H1 (cell line): ENCODE data around the gene RNF20. TPM values are rescaled to one million over a fixed set of nuclear protein-coding genes. Genes with fewer than 3 reads are reported as not detected.

ENCODE experiments used
- CTCF ChIA-PET: fragments of 300-600 bp; sonication (Branson Sonifier 250); formaldehyde crosslinking; loops from one replicate; lab custom pipeline; 2021; ENCODE audit not compliant: partially characterized antibody; lab: Charles Lee
- POLR2A ChIA-PET: fragments of 300-600 bp; sonication (Branson Sonifier 250); formaldehyde crosslinking; loops from one replicate; lab custom pipeline; 2021; ENCODE audit warnings: inconsistent platforms; ENCODE audit not compliant: partially characterized antibody; lab: Charles Lee
- DNase-seq, 2 experiments: peaks; one replicate each; pipeline versions ENCODE4 v3.0.0 to v3.0.0-alpha.2; 2010 to 2022; ENCODE audit warnings: low spot score in 2 of 2, low read depth in 1 of 2, mixed read lengths in 1 of 2
- FAIRE-seq: peaks from 2 replicates; lab custom pipeline; 2011; peaks lifted over from hg19 to GRCh38; lab: Jason Lieb, UNC
- H2AFZ ChIP-seq: 2 replicates; pipeline ENCODE4 v1.8.1; 2012; ENCODE audit warnings: low read length, inconsistent platforms
- H2AK5ac ChIP-seq: 2 replicates; pipeline ENCODE4 v1.6.1; 2013; ENCODE audit warnings: low read depth, low read length
- H2BK120ac ChIP-seq: replicated peaks from 2 replicates; pipeline ENCODE3; 2013; ENCODE audit warnings: low read depth, low read length, inconsistent platforms
- H2BK12ac ChIP-seq: 2 replicates; pipeline ENCODE4 v1.6.1; 2013; ENCODE audit warnings: low read depth, low read length
- H2BK15ac ChIP-seq: 2 replicates; pipeline ENCODE4 v1.6.1; 2013; ENCODE audit warnings: low read length
- H2BK20ac ChIP-seq: 2 replicates; pipeline ENCODE4 v1.6.1; 2013; ENCODE audit warnings: low read length
- H2BK5ac ChIP-seq: 2 replicates; pipeline ENCODE4 v1.6.1; 2013; ENCODE audit warnings: low read depth, low read length
- H3K14ac ChIP-seq: 2 replicates; pipeline ENCODE4 v1.6.1; 2013; ENCODE audit warnings: inconsistent platforms; ENCODE audit not compliant: insufficient read length
- H3K18ac ChIP-seq: 2 replicates; pipeline ENCODE4 v1.6.1; 2013; ENCODE audit warnings: low read length; ENCODE audit errors: extremely low read depth
- H3K23ac ChIP-seq: 2 replicates; pipeline ENCODE4 v1.6.1; 2013; ENCODE audit warnings: inconsistent platforms; ENCODE audit not compliant: insufficient read length
- H3K23me2 ChIP-seq: 2 replicates; pipeline ENCODE4 v1.6.1; 2013; ENCODE audit warnings: low read depth, low read length
- H3K27ac ChIP-seq: 2 replicates; pipeline ENCODE4 v1.6.1; 2011; ENCODE audit warnings: low read depth, low read length, inconsistent platforms
- H3K27me3 ChIP-seq, 4 experiments: replicated peaks in 1 of 4; 1 replicate in 1 of 4; 2 replicates in 3 of 4; pipeline versions ENCODE4 v1.6.1 to v1.8.1; 2011 to 2013; ENCODE audit warnings: low read length in 3 of 4, mild to moderate bottlenecking in 3 of 4, inconsistent platforms in 2 of 4, mixed read lengths in 2 of 4, moderate library complexity in 1 of 4; ENCODE audit not compliant: control insufficient read depth in 3 of 4, insufficient read depth in 3 of 4; ENCODE audit errors: extremely low read depth in 1 of 4
- H3K36me3 ChIP-seq, 4 experiments: 2 replicates each; pipeline versions ENCODE4 v1.6.1 to v1.8.1; 2011 to 2013; ENCODE audit warnings: mild to moderate bottlenecking in 4 of 4, low read length in 3 of 4, moderate library complexity in 2 of 4, control low read depth in 1 of 4, inconsistent platforms in 1 of 4; ENCODE audit not compliant: insufficient read depth in 4 of 4, control insufficient read depth in 2 of 4
- H3K4ac ChIP-seq: replicated peaks from 2 replicates; pipeline ENCODE3; 2013; ENCODE audit warnings: low read length, low read depth, mixed read lengths, inconsistent platforms; ENCODE audit not compliant: insufficient read length
- H3K4me1 ChIP-seq, 4 experiments: replicated peaks in 1 of 4; 1 replicate in 1 of 4; 2 replicates in 3 of 4; pipeline versions ENCODE4 v1.6.1 to v1.8.1; 2011 to 2013; ENCODE audit warnings: low read length in 3 of 4, inconsistent platforms in 2 of 4, mixed read lengths in 1 of 4; ENCODE audit not compliant: insufficient read depth in 4 of 4, control insufficient read depth in 3 of 4
- H3K4me2 ChIP-seq, 2 experiments: 2 replicates each; pipeline versions ENCODE4 v1.6.1 to v1.8.1; 2011 to 2013; ENCODE audit warnings: low read depth in 2 of 2, low read length in 2 of 2, control low read depth in 1 of 2, inconsistent platforms in 1 of 2, mild to moderate bottlenecking in 1 of 2; ENCODE audit not compliant: insufficient read depth in 1 of 2
- H3K4me3 ChIP-seq, 4 experiments: fragments of 200-600, 300-600 bp in 1 of 4; sonication (generic), shearing (Covaris generic), sonication (Bioruptor Twin) in 1 of 4; 2 replicates each; pipeline versions ENCODE4 v1.5.1 to v1.8.1; 2011 to 2016; ENCODE audit warnings: low read length in 4 of 4, low read depth in 3 of 4, control low read depth in 2 of 4, inconsistent platforms in 2 of 4, mild to moderate bottlenecking in 2 of 4, mixed read lengths in 1 of 4, moderate library complexity in 1 of 4; ENCODE audit not compliant: insufficient read depth in 2 of 4; ENCODE audit errors: extremely low read depth in 1 of 4
- H3K56ac ChIP-seq: replicated peaks from 2 replicates; pipeline ENCODE3; 2013; ENCODE audit warnings: low read depth, mild to moderate bottlenecking, mixed read lengths, low read length, inconsistent platforms; ENCODE audit not compliant: insufficient read length
- H3K79me1 ChIP-seq: 2 replicates; pipeline ENCODE4 v1.6.1; 2013; ENCODE audit warnings: low read depth, low read length, control low read depth
- H3K79me2 ChIP-seq, 2 experiments: 2 replicates each; pipeline versions ENCODE4 v1.6.1 to v1.8.1; 2012 to 2013; ENCODE audit warnings: low read length in 2 of 2, mild to moderate bottlenecking in 2 of 2, inconsistent platforms in 1 of 2; ENCODE audit not compliant: insufficient read depth in 2 of 2, control insufficient read depth in 1 of 2
- H3K9ac ChIP-seq, 4 experiments: replicated peaks in 1 of 4; 1 replicate in 1 of 4; 2 replicates in 3 of 4; pipeline versions ENCODE4 v1.6.1 to v1.8.1; 2011 to 2013; ENCODE audit warnings: low read depth in 3 of 4, low read length in 3 of 4, control low read depth in 2 of 4, mild to moderate bottlenecking in 2 of 4, moderate library complexity in 2 of 4, inconsistent platforms in 1 of 4; ENCODE audit errors: extremely low read depth in 1 of 4
- H3K9me3 ChIP-seq, 2 experiments: 2 replicates each; pipeline versions ENCODE4 v1.6.1 to v1.8.1; 2012 to 2013; ENCODE audit warnings: mild to moderate bottlenecking in 2 of 2, moderate library complexity in 2 of 2, control low read depth in 1 of 2, inconsistent platforms in 1 of 2, low read depth in 1 of 2, low read length in 1 of 2, mixed read lengths in 1 of 2; ENCODE audit not compliant: insufficient read depth in 2 of 2
- H4K20me1 ChIP-seq, 2 experiments: replicated peaks in 1 of 2; 2 replicates each; pipeline versions ENCODE3 to v1.8.1; 2011 to 2013; ENCODE audit warnings: inconsistent platforms in 2 of 2, low read length in 2 of 2, mild to moderate bottlenecking in 1 of 2; ENCODE audit not compliant: insufficient read depth in 2 of 2, control insufficient read depth in 1 of 2
- H4K5ac ChIP-seq: 2 replicates; pipeline ENCODE4 v1.6.1; 2013; ENCODE audit warnings: low read length, low read depth, mixed read lengths, inconsistent platforms; ENCODE audit not compliant: insufficient read length
- H4K8ac ChIP-seq: 2 replicates; pipeline ENCODE4 v1.8.0; 2013; ENCODE audit warnings: mild to moderate bottlenecking, moderate library complexity, low read length, inconsistent platforms; ENCODE audit not compliant: insufficient read depth; ENCODE audit errors: extremely low read depth
- H4K91ac ChIP-seq: replicated peaks from 2 replicates; pipeline ENCODE3; 2013; ENCODE audit warnings: low read length, mixed read lengths, inconsistent platforms; ENCODE audit not compliant: insufficient read length
- GTF2F1 ChIP-seq: IDR thresholded peaks from 2 replicates; pipeline ENCODE4 v1.6.1; 2012; ENCODE audit warnings: low read depth, low read length, improper control_type of control experiment, borderline replicate concordance
- POLR2AphosphoS5 ChIP-seq: IDR thresholded peaks from 2 replicates; pipeline ENCODE4 v1.6.1; 2011; ENCODE audit warnings: low read depth, low read length
- SIN3A ChIP-seq, 2 experiments: IDR thresholded peaks in 1 of 2; conservative IDR thresholded peaks in 1 of 2; 2 replicates each; pipeline ENCODE4 v1.6.1; 2011 to 2012; ENCODE audit warnings: low read length in 2 of 2, improper control_type of control experiment in 1 of 2, low read depth in 1 of 2, mild to moderate bottlenecking in 1 of 2
- WGBS, 2 experiments: shearing (Covaris generic) in 1 of 2; methylation state at CpG; one replicate each; pipeline versions ENCODE4 v1.1.6 to v1.1.7; 2013 to 2015; ENCODE audit warnings: low lambda C conversion rate in 2 of 2, mixed read lengths in 2 of 2, inconsistent platforms in 1 of 2, low coverage in 1 of 2, missing lambda C conversion rate in 1 of 2; ENCODE audit not compliant: insufficient replicate concordance in 2 of 2, insufficient coverage in 1 of 2, insufficient read length in 1 of 2; ENCODE audit errors: extremely low coverage in 1 of 2, missing lambda C conversion rate in 1 of 2; 5-methylcytosine and 5-hydroxymethylcytosine counted together
- polyA plus RNA-seq, 7 experiments: library from polyadenylated mRNA; depleted of rRNA in 3 of 7; stranded (reverse) in 5 of 7; unstranded in 2 of 7; fragments of >200 nt in 5 of 7; fragments of 200-250 nt in 2 of 7; gene quantifications; 1 replicate in 5 of 7; 2 replicates in 1 of 7; 4 replicates in 1 of 7; pipeline versions ENCODE4 v1.2.1 to v1.2.3, GENCODE V29; 2011 to 2013; ENCODE audit warnings: missing spikeins in 2 of 7, mixed read lengths in 2 of 7
- total RNA-seq: library from RNA; stranded (reverse); fragmentation: NEBNext Ultra II Directional; extraction: Animal tissue kit (Norgen Biotek cat#: 25700); gene quantifications from 2 replicates; pipeline ENCODE4 v1.2.1, GENCODE V29; 2021

RNF20 gene
- total and polyA plus RNA-seq, 2 of the 8 experiments (the other 6 are each of a cell fraction or from before 2014, with no cell fraction given) = 9.4 to 65.2 TPM

GRCh38 chr9:101582553-101582952 is 48.9 kb downstream of the RNF20 start:
- H3K4me1 ChIP-seq = peaks cover 1 to 9% (median 6%) of the 10 kb centered on the region in 4 experiments; a peak in 6 of 7 replicates
- H2BK120ac ChIP-seq = no peak overlapping the region
- H3K23ac ChIP-seq = no peak overlapping the region
- H2BK15ac ChIP-seq = no peak overlapping the region
- WGBS, 2 experiments = 82% methylated on average over 1 of the region's 1 CpG; no CpG with 5 or more reads in 1 of the 2 experiments
- H3K79me1 ChIP-seq = no peaks in the 10 kb centered on the region
- H3K14ac ChIP-seq = no peak overlapping the region
- no peak overlapping the region for H3K9ac ChIP-seq
- no peak overlapping the region for H2AK5ac ChIP-seq
- H3K23me2 ChIP-seq = no peaks in the 10 kb centered on the region; the same call in 1 of the 2 replicates
- no peaks in the 10 kb centered on the region for H3K79me2 ChIP-seq
- H3K4me2 ChIP-seq = no peak overlapping the region; a peak in 1 of 4 replicates
- H3K9me3 ChIP-seq = no peaks in the 10 kb centered on the region
- POLR2A ChIA-PET = no interaction called here
- no peak for DNase-seq
- H3K36me3 ChIP-seq = no peaks in the 10 kb centered on the region
- no peaks in the 10 kb centered on the region for H4K20me1 ChIP-seq
- H4K91ac ChIP-seq = no peak overlapping the region
- CTCF ChIA-PET = no interaction called here
- H2AFZ ChIP-seq = peak overlapping the region; percentile 42; the same call in 1 of the 2 replicates
- no peak overlapping the region for H3K18ac ChIP-seq
- H2BK5ac ChIP-seq = no peak overlapping the region
- no peak overlapping the region for H2BK12ac ChIP-seq
- H2BK20ac ChIP-seq = no peak overlapping the region
- no peak overlapping the region for H4K8ac ChIP-seq
- no peak for TF ChIP-seq GTF2F1
- no peak for TF ChIP-seq POLR2AphosphoS5
- no peak for TF ChIP-seq SIN3A (conservative IDR thresholded peaks at IDR 0.05 in 1 of 2, IDR thresholded peaks at IDR 0.05 in 1 of 2; ENCODE audit: low read depth in 1 of 2, low read length in 2 of 2)
- H3K4ac ChIP-seq = no peak overlapping the region
- no peak overlapping the region for H4K5ac ChIP-seq
- no peak overlapping the region for H3K27ac ChIP-seq
- H3K27me3 ChIP-seq = no peaks in the 10 kb centered on the region
- H3K4me3 ChIP-seq = no peak overlapping the region
- H3K56ac ChIP-seq = no peak overlapping the region
- no peak for FAIRE-seq
